CD4-positive, alpha-beta T cell treated with Interleukin-15 for 4 hours (primary cell): ENCODE data around the gene AGAP1.

Source experiments
- DNase-seq: peaks from one replicate; pipeline ENCODE4 v3.0.0-alpha.2; 2020; ENCODE audit warnings: low spot score

Gene AGAP1

DNA sequence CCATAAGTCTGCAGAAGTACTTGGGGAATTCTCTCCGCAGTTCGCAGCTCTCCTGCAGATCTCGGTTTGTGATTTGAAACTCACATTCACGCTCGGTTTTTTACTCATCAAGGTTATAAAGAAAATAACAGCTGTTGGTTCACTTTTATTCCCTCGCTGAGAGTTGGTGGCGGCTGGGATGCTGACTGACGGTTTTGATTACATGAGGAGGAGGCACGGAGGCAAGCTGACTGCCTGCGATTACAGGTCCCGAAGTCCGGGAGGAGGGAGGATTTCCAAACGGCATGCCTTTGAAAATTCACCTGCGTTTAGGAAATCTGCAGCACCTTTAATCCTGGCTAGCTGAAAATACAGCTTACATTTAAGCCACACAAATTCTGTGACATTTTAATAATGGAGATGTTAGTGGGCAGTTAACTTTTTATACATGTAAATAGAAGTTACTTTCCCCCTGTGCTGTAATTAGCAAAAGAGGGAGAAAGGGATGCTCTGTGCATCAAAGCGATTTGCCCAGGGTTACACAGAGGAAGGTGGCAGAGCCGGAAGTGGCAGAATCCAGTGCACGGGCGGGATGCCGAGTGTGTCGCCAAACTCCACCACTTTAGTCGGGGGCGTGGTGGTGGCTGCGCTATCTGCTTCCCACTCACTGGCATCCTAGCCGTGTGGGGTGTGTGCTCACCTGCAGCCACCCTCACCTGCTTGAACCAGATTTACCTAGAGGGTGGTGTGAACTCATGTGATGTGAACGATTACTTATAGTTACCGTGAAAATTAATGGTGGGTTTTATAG lies 14.7 kb downstream of the AGAP1 start:
- no peak for DNase-seq

DNA sequence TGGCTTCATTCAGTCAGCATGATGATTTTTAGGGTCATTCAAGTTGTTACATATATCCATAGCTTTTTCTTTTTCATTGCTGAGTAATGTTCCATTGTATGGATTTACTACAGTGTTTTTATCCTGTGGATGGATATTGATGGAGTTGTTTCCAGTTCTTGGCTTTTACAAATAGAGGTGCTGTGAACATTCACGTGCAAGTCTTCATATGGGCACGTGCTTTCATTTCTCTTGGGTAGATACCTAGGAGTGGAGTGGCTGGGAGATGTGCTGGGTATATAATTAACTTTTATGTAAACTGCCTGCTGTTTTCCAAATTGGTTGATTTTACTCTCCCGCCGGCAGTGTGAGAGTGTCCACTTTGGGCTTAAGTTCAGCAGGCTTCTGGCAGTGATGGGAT lies 16.5 kb downstream of the AGAP1 start:
- no peak for DNase-seq

DNA sequence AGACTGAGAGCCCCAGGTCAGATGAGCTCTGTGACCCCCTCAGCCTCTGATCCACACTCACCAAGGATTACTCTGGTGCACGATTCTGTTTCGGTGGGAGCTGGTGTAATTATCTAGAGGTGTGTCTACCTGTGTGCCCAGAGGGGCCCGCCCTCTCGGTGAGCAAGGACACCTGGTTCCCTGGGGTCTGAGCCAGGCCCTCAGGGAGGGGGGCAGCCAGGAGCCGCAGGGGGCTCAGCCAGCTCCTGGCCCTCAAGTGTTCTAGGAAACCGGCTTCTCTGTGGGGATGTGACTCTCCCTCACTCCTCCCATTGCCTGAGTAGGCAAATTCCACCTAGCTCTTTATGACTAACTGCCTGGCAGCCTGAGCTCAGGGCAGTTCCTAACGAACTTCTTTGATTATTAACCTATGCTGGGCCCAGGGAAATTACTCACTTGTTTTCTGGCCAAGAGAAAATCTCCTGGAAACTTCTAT lies 17.4 kb downstream of the AGAP1 start:
- no peak for DNase-seq

DNA sequence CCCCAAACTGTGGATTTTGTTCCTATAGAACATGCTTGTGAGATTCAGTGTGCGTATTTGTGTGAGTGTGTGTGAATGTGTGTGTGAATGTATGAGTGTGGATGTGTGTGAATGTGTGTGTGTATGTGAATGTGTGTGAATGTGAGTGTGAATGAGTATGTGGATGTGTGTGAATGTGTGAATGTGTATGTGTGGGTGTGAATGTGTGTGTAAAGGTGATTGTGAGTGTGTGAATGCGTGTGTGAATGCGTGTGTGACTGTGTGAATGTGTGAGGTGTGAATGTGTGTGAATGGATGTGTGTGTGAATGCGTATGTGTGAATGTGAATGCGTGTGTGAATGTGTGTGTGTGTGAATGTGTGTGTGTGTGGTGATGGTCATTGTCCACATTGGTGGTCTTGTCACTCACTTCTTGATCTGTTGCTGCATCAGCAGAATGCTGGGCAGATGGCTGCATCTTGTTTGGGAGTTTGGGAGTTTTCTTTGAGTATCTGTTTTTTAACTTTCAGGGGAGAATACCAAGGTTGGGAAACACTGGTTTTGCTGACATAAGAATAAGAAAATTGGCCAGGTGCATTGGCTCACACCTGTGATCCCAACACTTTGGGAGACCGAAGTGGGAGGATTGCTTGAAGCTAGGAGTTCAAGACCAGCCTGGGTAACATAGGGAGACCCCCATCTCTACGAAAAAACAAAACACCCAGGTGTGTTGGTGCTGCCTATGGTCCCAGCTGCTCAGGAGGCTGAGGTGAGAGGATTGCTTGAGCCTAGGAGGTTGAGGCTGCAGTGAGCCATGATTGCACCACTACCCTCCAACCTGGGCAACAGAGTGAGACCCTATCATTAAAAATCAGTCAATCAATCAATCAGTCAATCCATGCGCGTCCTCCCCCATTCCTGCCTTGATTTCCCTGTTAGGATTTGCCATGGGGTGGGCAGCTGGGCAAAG lies 18.2 kb downstream of the AGAP1 start:
- DNase-seq, result no peak

DNA sequence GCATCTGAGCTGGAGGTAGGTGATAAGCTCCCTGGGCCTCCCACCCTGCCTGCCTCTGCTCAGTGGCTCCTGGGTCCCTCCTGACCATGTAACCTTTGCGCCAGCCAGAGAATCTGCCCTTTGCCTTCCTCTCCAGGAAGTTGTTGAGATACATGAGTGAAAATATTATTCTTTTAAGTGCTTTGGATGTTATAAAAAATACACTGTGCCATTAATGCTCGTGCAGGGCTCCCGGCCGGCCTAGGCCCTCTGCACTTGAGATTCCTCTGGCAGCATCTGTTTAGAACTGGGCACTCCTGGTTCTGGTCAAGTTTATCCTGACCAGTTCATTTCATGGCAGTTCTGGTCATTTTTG lies 18.8 kb downstream of the AGAP1 start:
- DNase-seq, result no peak

DNA sequence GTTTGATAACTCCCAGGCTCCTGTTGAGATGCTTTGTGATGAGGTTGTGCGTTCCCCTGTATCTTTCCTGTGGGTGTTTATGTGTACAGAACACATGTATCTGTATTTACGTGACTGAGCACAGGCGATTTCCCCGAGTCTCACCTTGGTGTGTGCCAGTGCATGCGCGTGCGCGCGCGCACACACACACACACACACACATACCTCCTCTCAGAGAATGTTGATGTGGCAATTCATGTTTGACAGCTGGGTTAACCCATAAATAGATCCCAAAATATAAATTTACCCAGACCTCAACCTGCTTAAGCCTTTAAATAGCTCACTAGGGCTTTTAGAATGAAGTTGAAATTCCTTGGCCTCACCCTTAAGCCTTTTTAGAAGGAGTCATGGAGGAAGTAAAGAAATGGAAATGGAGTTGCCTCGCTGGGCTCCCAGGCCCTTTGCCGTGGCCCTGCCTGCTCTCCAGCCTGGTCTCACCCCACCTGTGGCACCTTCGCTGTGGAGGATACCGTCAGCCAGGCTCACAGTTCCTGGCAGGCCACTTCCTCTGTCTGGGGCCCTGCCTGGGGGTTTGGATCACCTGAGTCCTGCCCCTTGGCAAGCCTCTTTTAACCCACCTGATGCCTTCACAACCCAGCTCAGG lies 20.3 kb downstream of the AGAP1 start:
- no peak for DNase-seq

DNA sequence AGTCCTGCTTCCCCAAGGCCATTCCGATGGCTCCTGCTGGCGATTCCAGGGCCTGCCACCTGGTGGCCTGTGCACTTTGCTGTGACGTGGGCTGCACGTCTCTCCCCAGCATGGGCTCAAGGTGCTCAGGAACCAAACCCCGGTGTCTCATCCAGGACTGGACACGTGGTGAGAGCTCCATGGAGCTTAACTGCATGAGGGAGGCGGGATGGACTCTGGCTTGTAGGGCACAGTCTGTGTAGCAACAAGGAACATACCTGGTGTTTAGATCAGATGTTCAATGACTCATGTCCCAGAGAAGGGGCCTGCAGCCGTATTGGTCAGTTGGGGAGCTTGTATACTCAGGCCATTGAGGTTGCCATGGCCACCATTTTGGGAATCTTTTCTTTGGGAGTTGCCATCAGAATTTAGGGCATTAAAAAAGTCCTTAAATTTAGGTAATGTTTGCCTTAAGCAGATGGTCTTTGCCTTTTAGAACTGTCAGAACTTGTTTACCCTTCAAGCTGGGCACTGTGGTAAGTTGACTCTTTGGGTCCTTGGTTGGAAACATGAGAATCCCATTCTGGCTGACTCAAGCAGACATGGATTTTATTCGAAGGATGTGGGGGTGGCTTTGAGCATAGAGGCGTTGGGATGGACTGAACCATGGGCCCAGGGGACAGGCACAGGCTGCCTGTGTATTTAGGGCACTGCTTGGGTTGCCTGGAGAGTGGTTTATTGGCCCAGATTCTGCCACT lies 21.0 kb downstream of the AGAP1 start:
- no peak for DNase-seq

DNA sequence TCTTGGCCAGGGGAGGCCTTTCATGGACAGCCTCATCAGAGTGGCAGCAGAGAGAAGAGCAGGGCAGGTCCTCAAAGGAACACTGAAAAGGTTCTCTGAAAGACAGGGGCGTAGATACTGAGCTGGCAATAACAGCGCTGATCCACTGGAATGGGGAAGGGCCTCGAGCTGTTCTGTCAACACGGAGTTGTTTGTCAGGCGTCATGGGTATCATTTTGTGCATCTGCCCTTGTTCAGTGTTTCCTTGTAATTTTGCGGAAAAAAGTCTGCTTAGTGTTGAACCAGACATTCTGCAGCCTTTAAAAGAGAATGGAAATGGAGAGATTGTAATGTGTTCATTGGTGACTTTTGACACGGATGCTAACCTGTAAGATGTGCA lies 21.5 kb downstream of the AGAP1 start:
- no peak for DNase-seq

DNA sequence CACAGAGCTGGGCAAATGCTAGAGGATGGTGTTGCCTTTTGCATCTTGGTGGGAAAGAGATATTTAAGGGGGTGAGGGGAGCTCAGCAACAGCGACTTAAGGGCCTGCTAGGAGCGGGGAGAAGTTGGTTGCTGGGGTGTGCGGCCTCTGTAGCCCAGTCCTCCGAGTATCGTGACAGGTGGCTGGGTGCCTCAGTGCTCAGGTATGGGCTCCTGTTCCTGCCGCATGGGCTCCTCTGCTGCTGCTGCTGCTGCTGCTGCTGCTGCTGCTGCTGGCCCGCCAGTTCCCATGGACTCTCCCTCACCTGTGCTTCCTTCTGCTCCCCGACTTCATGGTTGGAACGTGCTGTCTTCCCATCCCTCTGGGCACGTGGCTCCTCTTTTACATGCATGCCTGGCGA lies 22.0 kb downstream of the AGAP1 start:
- DNase-seq, result no peak

DNA sequence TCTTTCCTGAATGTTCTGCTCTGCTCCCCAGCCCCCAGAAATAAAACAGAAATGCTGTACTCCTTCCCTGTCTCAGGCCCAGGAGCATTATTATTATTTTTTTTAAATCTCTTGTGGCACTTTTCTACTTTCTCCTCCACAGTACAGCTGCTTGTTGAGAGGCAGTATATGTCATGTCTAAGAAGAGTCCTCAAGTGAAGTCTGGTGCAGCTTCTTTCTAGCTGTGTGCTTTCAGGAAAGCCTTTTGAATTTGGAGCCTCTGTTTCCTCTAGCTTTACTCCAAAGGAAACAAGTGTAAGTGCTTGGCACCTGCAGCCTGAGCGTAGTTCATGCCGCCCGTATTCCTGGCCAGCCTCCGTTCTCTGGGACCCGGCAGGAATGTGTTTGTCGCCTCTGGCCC lies 22.4 kb downstream of the AGAP1 start:
- no peak for DNase-seq

DNA sequence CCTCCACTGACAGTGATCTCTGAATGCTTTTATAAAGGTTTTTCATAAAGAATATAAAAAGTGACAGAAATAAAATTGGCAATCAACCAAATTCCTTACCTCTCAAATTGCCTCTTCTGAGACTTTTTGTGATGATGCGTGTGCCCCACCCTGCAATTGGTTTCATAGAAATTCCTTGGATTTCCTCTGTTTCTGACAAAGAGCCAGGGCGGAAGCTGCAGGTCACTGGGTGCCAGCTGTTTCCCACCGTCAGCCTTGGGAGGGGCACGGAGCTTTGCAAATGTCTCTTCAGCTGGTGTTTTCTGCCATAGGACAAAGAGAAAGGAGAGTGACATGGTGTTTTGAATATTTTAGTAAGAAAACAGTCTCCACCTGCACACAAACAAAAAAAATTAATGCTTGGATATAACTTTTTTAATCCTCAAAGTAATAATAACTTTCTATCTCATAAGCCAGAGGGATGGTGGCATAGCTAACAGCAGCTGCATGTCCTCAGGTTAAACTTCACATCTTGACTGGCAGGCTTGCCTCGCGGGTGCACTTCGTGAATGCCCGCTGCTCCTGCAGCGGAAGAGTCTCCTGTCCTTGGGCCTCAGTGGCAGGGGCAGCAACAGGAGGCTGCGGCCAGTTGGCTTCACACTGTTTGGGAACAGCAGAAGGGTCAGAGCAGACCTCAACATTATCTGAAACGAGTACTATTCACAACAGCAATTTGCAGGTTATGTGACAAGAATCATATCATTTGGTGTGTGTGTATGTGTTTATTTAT lies 24.7 kb downstream of the AGAP1 start:
- no peak for DNase-seq

DNA sequence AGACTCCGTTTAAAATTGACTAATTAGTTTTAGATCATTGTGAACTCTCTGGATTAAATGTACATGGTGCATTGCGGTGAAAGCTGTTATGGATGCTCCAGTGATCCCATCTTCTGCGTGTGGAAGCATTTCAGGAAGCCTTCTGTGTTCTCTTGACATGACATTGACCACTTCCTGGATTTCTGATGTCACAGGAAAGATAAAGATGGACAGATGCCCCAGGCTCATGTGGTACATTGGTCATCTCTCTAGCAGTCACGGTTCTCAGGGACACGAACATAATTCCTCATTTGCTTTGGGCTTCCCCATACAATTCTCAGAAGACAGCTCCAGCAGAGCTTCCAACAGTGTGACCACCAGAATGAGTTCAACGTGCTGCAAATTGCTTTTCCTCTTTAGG lies 26.9 kb downstream of the AGAP1 start:
- DNase-seq, result no peak

DNA sequence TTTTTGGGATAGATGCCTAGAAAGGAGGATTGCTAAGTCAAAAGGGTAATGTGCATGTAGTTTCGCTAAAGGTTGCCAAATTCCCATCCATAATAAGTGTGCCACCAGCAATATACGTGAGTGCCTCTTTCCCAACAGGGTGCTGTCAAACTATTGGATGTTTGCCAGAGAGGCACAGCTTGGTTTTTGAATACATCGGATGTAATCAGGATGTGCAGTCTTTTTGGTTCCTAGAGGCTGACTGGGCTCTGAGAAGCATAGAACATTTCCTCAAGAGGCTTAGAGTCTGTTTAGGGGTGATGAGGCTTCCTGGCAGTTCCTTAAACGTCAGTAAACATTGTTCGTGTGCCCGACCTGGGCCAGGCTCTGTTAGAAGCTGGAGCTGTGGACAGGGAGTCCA lies 28.0 kb downstream of the AGAP1 start:
- no peak for DNase-seq

DNA sequence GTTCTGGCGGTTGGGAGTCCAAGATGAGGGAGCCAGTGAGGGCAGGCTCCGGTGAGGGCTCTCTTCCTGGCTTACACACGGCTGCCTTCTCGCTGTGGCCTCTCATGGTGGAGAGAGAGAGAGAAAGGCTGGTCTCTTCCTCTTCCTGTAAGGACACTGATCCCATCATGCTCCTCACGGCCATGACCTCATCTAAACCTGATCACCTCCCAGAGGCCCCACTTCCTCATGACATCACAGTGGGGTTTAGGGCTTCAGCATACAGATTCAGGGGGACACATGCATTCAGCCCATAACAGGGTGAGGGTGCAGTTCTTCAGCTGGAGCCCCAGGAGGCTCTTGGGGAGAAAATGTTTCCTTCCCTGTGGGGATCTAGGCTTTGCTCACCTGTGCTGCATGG lies 29.2 kb downstream of the AGAP1 start:
- DNase-seq, result no peak

DNA sequence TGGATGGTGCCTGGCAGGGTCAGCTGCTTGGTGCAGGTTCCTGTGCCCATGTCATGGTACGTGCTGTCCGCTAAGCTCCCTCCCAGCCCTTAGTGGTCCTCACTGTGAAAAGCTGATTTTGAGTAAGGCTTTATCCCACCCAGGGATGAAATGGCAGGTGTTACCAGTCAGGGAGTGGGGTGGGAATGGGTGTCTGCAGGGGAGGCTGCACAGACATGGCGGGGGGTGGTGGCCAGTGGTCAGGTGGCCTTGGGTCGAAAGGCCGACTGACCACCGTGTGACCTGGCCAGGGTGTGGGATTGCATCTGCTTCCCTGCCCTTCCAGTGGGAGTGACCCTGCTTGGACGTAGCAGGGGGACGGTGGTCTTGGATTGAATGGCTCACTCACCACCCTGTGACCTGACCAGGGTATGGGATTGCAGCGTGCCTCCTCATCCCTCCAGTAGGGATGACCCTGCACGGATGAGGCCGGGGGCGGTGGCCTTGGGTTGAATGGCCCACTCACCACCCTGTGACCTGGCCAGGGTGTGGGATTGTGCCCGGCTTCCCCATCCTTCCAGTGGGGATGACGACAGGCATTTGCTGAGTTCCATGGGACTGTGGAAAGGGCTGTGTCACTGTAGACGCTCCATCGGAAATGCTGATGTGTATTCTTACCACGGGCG lies 29.8 kb downstream of the AGAP1 start:
- no peak for DNase-seq

DNA sequence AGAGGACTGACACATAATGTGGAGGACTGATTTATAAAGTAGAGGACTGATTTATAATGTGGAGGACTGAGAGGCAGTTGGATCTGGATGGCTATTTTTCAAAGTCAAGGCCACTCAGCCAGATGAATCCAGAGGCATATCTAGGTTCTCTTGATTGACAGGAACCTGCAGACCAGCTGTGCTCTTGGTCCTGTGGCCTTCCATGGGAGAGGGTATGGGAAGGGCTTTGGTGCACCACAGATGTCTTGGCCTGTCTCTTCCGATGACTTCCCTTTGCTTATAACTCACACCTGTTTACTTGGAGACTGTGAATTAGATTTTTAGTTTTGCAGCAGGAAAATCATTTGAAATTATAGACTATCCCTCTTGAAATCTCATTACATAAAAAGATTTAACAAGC lies 32.3 kb downstream of the AGAP1 start:
- no peak for DNase-seq

DNA sequence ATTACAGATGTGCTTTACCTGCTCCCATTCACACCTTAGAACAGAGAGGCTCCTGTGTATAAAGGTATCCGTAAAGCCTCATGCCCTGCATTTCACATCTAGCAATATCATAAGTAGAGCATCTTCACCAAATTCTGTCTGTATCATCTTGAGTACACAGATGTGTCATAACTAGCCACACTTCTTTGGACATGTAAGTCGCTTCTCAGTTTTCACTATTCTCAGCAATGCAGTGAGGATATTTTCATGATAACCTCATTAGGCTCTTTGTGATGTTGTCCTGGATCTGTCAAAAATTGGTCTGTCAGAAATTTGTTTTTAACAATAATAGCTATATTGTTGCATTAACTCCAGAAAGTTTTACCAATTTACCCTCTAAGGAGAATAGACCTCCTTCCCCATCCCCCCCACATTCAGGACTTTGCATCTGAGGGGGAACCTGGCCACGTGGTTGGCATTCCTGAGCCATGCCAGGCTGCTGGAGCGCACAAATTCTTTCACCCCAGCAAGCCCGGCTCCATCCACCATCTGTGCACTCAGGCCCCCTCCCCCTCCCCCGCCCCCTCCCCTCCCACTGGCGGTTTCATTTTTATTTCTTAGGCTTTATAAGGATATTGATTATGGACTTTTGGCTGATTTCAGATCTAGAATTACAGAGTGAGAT lies 34.1 kb downstream of the AGAP1 start:
- no peak for DNase-seq

DNA sequence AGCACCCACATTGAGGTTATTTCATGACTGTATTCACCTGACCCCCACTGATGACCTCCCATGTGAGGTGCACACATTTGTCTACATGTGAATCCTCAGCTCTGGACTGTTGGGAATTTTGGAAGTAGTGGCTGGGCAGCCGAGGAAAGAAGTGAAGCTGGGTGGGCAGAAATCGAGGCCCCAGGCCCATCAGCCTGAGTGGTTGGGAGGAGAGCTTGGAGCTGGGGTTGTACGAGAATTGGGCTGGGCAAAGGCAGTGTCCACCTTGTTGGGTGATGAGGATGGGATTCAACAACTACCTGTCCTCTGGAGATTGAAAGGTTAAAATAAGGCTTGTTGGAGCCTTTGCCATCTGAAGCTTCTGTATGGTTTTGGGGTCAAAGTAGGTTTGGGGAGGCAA lies 35.8 kb downstream of the AGAP1 start:
- no peak for DNase-seq

DNA sequence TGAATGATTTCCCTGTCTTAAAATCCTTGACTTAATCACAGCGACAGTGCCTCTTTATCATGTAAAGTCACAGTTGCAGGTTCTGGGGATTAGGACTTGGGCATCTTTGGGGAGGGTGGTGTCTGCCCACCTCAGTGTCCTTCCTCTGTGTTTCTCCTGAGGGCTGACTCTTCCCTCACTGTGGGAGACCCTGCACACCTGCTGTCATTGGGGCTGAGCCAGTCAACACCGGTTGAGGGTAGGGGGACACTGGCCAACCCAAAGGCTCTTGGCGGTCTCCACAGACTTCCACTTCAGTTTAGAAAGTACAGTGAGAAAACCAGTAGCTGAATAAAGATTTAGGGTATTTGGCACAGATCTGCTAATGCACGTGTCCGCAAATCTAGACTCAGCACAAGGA lies 36.9 kb downstream of the AGAP1 start:
- DNase-seq, result no peak

DNA sequence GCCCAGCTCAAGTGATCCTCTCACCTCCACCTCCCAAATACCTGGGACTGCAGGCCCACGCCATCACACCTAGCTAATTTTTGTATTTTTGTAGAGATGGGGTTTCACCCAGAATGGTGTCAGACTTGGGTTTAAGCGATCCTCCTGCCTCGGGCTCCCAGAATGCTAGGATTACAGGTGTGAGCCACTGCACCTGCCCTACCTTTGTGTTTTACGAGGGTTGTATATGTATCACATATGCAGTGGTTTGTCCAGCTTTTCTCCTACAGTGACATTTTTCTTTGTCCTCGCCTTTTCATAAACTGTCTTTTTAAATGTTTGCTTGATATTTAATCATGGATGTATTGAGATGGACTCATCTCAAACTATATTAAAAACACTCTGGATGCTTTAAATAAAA lies 38.5 kb downstream of the AGAP1 start:
- DNase-seq, result no peak
